GM19025 (cell line): ENCODE data around the gene CD8B2.
"Not testable (repeated sequence)": the region's sequence is repeated elsewhere in the genome, so short reads cannot be mapped to it uniquely, and the experiment has no call there.

ENCODE experiments used
- ATAC-seq: cut with Tn5 transposase; IDR thresholded peaks from one replicate; pipeline ENCODE4 v1.9.1; 2021; ENCODE audit warnings: mild to moderate bottlenecking, low read depth, moderate library complexity; ENCODE audit not compliant: unreplicated experiment

The CD8B2 gene

GRCh38 chr2:106511476-106511901, 24.3 kb downstream of the CD8B2 start:
- not testable (repeated sequence) for ATAC-seq

DNA sequence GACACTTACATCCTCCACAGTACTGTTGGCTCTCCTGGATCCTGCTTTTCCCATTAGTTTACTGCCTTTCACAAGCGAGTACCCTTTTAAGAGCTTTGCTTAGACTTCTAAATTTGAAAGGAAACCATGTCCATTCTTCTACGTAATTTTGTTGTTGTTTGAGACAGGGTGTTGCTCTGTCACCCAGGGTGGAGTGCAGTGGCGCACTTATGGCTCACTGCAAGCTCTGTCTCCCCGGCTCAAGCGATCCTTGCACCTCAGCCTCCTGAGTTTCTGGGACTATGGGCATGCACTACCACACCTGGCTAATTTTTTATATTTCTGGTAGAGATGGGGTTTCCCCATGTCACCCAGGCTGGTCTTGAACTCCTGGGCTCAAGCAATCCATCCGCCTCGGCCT, 24.8 kb downstream of the CD8B2 start:
- ATAC-seq: not testable (repeated sequence)

- not testable (repeated sequence) for ATAC-seq
These were observed 26.2 kb downstream of the CD8B2 start for GRCh38 chr2:106513391-106513790.

GRCh38 chr2:106514827-106515226, 27.7 kb downstream of the CD8B2 start:
- not testable (repeated sequence) for ATAC-seq

DNA sequence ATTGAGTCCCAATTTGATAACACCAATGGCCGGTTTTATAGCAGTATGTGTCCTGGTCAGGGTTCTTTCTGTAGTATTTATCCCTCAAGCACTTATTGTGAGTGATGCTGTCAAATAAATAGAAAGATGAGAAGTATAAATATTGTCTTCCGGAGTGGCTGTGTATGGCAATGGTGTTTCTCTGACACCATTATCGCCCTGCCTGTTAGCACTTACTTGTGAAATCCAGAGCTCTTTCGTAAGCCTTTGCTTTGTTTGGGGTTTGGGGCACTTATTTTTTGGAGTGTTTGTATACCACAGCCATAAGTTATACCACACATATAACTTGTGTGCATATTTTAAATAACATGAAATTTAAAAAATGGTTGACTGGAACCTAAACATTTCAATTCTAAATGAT, 29.3 kb downstream of the CD8B2 start:
- ATAC-seq: no peak

GRCh38 chr2:106516864-106517263, 29.7 kb downstream of the CD8B2 start:
- no peak for ATAC-seq

GRCh38 chr2:106517329-106517728, 30.2 kb downstream of the CD8B2 start:
- ATAC-seq: no peak

GRCh38 chr2:106519767-106520166, 32.6 kb downstream of the CD8B2 start:
- ATAC-seq: no peak

GRCh38 chr2:106521016-106521415, 33.9 kb downstream of the CD8B2 start:
- ATAC-seq: no peak

DNA sequence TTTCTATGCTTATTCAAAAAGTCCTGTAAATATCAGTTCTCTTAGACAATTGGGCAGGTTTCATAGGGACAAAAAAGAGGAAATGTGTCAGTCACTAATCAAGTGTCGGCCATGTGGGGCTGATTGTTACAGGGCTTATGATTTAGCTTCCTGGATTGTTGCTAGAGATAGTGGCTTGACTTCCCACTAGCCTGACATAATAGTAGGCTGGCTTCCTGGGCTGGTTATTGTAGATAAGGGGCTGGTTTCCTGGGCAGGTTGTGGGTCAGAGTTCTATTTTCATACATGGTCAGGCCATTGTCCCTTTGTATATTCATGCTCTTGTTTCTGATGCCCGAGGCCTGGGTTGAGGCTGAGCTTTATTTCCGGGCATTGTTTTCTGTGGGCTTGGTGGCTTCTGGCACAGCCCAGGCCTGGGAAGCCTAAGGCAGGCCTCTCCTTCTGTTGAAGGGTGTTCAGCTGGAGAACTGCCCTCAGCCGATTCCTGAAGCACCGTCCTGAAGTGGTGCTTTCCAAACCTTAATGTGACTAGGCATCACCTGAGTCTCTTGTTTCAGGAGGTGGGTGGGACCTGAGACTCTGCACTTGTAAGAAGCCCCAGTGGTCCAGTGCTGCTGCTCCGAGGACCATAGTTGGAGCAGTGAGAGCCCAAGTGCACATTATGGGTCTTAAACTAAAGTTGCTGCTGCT, 37.0 kb downstream of the CD8B2 start:
- no peak for ATAC-seq

DNA sequence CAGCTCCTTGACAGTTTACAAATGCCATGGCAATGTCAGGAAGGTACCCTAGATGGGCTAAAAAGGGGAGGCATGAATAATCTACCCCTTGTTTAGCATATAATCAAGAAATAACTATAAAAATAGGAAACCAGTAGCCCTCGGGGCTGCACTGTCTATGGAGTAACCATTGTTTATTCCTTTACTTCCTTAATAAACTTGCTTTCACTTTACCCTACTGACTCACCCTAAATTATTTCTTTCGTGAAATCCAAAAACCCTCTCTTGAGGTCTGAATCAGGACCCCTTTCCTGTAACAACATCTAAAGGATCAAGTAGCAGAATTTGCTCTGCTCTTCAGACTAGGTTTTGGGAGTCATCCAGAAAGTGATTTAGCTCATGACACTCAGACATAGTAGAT, 43.7 kb downstream of the CD8B2 start:
- ATAC-seq: no peak

- no peak for ATAC-seq
These were observed 44.6 kb downstream of the CD8B2 start for GRCh38 chr2:106531676-106532214.

- no peak for ATAC-seq
These were observed 45.1 kb downstream of the CD8B2 start for GRCh38 chr2:106532236-106532635.

- ATAC-seq: no peak
These were observed 47.3 kb downstream of the CD8B2 start for GRCh38 chr2:106534471-106534870.

DNA sequence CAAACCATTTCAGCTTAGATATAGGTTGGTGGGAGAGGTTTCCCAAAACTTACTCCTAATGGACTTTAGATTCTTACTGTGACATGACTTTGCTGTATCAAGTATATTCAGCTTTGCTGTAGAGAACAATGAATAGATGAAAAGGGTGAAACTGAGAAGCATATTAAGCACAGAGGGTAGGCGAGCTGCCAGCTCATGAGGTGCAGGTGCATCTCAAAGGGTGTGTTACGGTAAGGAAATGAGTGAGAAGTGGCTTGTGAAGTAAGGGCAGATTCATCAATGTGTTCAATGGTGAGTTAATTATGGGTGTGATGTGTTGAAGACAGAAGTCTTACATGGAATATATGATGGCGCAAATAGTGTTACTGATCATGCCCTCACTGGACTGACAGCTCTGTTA, 49.3 kb downstream of the CD8B2 start:
- no peak for ATAC-seq

GRCh38 chr2:106537047-106537446, 49.9 kb downstream of the CD8B2 start:
- no peak for ATAC-seq

GRCh38 chr2:106537791-106538191, 50.6 kb downstream of the CD8B2 start:
- no peak for ATAC-seq

DNA sequence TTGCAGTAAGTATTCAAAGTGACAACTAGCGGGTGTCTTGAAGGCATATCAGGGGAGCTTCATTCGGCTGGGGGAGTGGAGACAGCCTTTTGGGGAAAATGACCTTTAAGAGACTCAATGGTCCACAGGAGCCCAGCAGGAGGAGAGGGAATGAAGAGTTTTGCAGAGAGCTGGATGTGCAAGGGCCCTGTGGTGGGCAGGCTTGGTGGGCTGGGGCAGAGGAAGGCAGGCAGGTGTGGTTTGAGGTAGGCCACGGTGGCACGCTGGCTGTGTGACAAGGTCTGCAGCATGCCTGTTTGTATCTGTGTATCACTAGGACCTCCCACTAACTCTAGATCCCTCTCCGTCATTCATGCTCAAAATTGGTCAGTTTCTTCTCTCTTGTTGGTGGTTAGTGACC, 53.7 kb downstream of the CD8B2 start:
- ATAC-seq: no peak

- ATAC-seq: no peak
These were observed 54.2 kb downstream of the CD8B2 start for GRCh38 chr2:106541333-106541732.

DNA sequence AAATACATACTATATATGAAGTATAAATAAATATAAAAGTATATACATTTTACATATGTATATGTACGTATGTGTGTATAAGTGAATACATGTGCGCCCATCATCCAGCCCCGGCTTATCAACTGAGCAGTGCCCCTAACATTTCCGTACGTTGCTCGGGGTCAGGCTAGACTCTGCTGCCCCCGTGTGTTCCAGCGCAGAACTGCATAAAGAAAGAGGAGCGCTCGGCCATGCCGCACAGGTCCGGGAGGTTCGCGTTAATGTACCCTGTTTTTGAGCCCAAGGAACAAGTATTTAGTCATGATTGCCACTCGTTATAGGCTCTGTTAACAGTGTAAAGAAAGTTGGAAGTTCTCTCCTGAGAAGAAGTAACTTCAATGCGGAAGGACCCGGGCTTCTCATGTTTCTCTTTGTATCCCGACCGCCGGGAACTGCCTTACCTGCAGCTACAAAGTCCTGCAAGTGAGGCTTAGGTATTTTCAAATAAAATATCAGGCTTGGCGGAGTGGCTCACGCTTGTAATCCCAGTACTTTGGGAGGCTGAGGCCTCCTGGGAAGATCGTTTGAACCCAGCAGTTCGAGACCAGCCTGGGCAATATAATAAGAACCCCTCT, 55.7 kb downstream of the CD8B2 start:
- peak; percentile 79 for ATAC-seq

DNA sequence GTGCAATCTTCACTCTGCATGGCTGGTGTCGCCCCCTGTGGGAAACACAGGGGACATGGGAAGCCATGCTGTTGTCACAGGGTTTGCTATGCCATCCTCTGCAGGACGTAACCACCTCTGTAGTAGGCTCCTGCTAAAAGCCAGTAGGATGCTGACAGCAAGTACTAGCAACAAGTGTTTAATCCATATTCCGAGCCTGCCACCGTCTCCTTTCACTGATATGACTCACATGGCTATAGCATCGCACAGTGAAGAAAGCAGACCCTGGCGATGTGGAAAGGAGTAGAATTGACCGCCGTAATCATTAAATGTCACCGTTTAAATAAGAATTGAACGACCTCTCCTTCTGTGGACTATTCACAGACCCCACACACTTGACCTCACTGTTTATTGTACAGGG, 57.8 kb downstream of the CD8B2 start:
- ATAC-seq: no peak

DNA sequence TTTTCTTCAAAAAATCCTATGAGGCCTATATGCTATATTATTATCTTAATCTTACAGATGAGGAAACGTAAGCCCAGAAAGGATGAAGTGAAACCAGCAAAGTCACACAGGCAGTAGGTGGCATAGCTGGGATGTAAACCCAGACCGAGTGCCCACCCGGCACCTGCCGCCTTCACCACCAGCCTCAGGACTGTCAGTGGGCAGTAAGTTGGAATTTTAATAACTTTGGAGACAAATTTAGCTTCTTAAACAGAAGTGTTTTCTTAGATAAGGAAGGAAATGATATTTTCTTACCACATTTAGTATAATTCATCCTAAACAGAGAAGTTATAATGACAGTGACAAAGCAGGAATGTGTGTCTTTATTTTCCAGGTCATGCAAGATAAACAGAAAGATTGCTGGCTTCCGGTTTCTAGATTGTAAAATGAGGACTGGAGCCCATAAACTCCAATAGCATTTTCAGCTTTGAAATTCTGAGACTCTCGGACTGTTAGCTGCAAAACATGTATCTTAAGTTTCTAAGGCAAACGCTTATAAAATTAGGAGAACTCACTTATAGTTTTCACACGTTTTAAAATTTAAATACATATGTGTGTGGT, 59.3 kb downstream of the CD8B2 start:
- ATAC-seq: no peak
